Mucosa of stomach (tissue), 1 donor: ENCODE results near the gene SAMD14.

Experiments used
- H3K27me3 ChIP-seq: one replicate; pipeline ENCODE4 v1.7.0; 2013; ENCODE audit warnings: mild to moderate bottlenecking, low read length; ENCODE audit not compliant: control insufficient read depth, insufficient read depth
- H3K36me3 ChIP-seq: one replicate; pipeline ENCODE4 v1.7.0; 2013; ENCODE audit warnings: low read length; ENCODE audit not compliant: control insufficient read depth, insufficient read depth
- H3K4me1 ChIP-seq: one replicate; pipeline ENCODE4 v1.7.0; 2013; ENCODE audit warnings: mild to moderate bottlenecking, low read length; ENCODE audit not compliant: control insufficient read depth, insufficient read depth
- H3K4me3 ChIP-seq: one replicate; pipeline ENCODE4 v1.7.0; 2013; ENCODE audit warnings: low read length
- H3K9ac ChIP-seq: one replicate; pipeline ENCODE4 v1.7.0; 2013; ENCODE audit warnings: mild to moderate bottlenecking, low read length, moderate library complexity
- H3K9me3 ChIP-seq: one replicate; pipeline ENCODE4 v1.7.0; 2013; ENCODE audit warnings: mild to moderate bottlenecking, low read length, moderate library complexity; ENCODE audit not compliant: control insufficient read depth
- donor health status: Pancreatic carcinoma.

SAMD14 gene

GRCh38 chr17:50129728-50130558, at the start of gene SAMD14:
SAMD14 (minus strand) TSS chr17:50130160; CDS start chr17:50124959, 5,201 bp downstream.
- Histone ChIP-seq H3K27me3 (peaks cover 28% of the 10 kb centered on the region), H3K4me1 (peaks cover 22% of the 10 kb centered on the region), H3K4me3 (peak within 1 kb of the TSS; percentile 31), H3K36me3 (no peaks in the 10 kb centered on the region), H3K9me3 (no peaks in the 10 kb centered on the region), H3K9ac (peak within 1 kb of the TSS; percentile 28)

GRCh38 chr17:50177983-50178834, 48.2 kb upstream of the SAMD14 start:
- H3K27me3 ChIP-seq, result no peaks in the 10 kb centered on the region
- peak overlapping the region; percentile 27 for H3K9ac ChIP-seq
- peaks cover 32% of the 10 kb centered on the region for H3K4me1 ChIP-seq

GRCh38 chr17:50177476-50177875, 47.5 kb upstream of the SAMD14 start:
- H3K4me3 ChIP-seq, result no peak overlapping the region
- peaks cover 32% of the 10 kb centered on the region for H3K4me1 ChIP-seq
- no peaks in the 10 kb centered on the region for H3K27me3 ChIP-seq
- peak overlapping the region; percentile 27 for H3K9ac ChIP-seq
- no peaks in the 10 kb centered on the region for H3K36me3 ChIP-seq
- H3K9me3 ChIP-seq, result no peaks in the 10 kb centered on the region

More at GRCh38 chr17:50177983-50178834, 48.2 kb upstream of the SAMD14 start:
- Histone ChIP-seq H3K4me3 (no peak overlapping the region), H3K36me3 (no peaks in the 10 kb centered on the region), H3K9me3 (no peaks in the 10 kb centered on the region)

DNA sequence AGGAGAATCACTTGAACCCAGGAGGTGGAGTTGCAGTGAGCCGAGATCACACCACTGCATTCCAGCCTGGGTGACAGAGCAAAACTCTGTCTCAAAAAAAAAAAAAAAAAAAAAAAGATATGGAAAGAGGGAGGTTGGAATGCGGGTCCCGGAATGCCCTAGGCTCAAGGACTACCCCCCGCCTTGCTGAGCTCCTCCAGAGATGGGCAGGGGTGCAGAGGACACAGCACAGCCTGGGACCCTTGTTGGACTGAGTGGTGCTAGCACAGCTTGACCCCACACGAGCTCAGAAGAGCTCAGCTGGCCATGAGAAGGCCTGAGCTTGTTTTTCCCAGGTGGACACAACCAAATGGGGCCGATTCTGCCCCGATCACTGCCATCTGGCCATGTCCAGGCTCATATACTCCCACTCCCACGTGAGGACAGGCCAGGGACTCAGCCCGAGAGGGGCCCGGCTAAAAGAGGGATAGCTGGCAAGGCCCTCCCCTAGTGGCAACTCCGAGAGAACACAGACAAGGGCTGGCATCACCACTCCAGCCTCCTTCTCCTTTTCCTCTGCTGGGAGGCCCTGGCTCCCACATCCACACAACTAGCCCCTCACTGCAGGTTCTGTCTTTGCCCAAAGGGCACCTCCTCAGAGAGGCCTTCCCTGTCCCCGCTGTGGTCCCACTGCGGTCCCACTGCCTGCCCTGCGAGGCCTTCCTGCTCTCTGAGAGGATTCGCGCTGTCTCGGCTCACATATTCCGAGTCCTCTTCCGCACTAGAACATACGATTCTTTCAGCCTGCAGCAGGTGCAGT, 46.8 kb upstream of the SAMD14 start:
- Histone ChIP-seq H3K4me3 (no peak overlapping the region), H3K9me3 (no peaks in the 10 kb centered on the region), H3K4me1 (peaks cover 32% of the 10 kb centered on the region), H3K27me3 (no peaks in the 10 kb centered on the region), H3K9ac (no peak overlapping the region), H3K36me3 (no peaks in the 10 kb centered on the region)

- H3K4me1 ChIP-seq, result peaks cover 32% of the 10 kb centered on the region
- no peaks in the 10 kb centered on the region for H3K27me3 ChIP-seq
- H3K36me3 ChIP-seq, result no peaks in the 10 kb centered on the region
- no peaks in the 10 kb centered on the region for H3K9me3 ChIP-seq
- H3K9ac ChIP-seq, result no peak overlapping the region
- H3K4me3 ChIP-seq, result no peak overlapping the region
Observed at GRCh38 chr17:50175035-50175807, 45.3 kb upstream of the SAMD14 start.

GRCh38 chr17:50174444-50174843, 44.5 kb upstream of the SAMD14 start:
- Histone ChIP-seq H3K4me3 (no peak overlapping the region), H3K36me3 (no peaks in the 10 kb centered on the region), H3K9ac (no peak overlapping the region), H3K9me3 (no peaks in the 10 kb centered on the region), H3K4me1 (peaks cover 32% of the 10 kb centered on the region), H3K27me3 (no peaks in the 10 kb centered on the region)

DNA sequence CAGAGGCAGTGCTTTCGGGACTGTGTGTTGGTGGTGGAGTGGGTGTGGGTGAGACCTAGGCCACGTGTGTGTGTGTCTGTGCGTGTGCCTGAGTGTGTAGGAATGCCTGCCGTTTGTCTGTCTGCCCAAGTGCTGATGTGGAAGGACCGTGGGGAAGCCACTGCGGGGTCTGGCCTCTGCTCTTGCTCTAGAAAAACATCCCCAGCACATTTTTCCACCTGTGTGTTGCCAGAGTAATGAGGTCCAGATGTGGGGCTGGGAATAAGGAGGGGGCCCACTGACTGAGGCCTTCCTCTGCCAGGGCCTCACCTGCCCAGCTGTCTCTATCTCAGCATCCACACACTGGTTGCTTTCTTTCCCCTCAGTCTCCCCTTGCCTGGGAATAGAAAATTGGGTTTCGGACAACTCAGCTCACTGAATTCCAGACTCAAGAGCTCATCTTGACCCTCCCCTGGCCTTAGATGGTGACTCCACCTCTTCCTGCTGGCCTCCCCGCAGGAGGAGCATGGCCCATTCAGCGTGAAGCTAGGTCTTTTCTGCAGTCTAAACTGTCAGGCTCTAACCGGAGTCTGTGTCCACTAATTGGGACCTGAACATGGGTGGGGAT, 43.5 kb upstream of the SAMD14 start:
- peaks cover 28% of the 10 kb centered on the region for H3K4me1 ChIP-seq

DNA sequence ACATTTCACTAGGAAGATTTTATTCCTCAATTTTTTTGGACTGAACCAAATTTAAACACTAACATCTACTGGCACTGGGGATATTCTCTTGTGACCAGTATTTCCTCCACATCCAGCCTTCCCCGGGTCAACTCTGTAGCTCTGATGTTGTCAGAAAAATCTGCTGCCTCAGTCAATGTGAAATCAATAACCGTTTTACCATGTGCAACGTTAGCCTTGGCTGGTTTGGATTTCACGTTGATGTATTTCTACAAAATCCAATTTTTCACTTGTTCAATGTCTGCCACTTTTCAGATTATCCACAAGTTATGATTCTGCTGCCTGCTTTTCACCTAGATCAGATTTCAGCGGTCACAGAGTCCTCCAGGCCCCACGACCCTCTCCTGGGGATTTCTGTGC, 43.0 kb upstream of the SAMD14 start:
- Histone ChIP-seq H3K4me1 (peaks cover 22% of the 10 kb centered on the region), H3K27me3 (no peaks in the 10 kb centered on the region), H3K36me3 (no peaks in the 10 kb centered on the region), H3K9ac (no peak overlapping the region), H3K9me3 (no peaks in the 10 kb centered on the region), H3K4me3 (no peak overlapping the region)

More for the DNA sequence above, 43.5 kb upstream of the SAMD14 start:
- H3K9ac ChIP-seq, result no peak overlapping the region
- H3K9me3 ChIP-seq, result no peaks in the 10 kb centered on the region
- no peak overlapping the region for H3K4me3 ChIP-seq
- H3K27me3 ChIP-seq, result no peaks in the 10 kb centered on the region
- H3K36me3 ChIP-seq, result no peaks in the 10 kb centered on the region

- Histone ChIP-seq H3K27me3 (no peaks in the 10 kb centered on the region), H3K4me1 (peaks cover 16% of the 10 kb centered on the region), H3K36me3 (no peaks in the 10 kb centered on the region), H3K4me3 (no peak overlapping the region), H3K9me3 (no peaks in the 10 kb centered on the region), H3K9ac (no peak overlapping the region)
Observed at GRCh38 chr17:50172130-50172529, 42.2 kb upstream of the SAMD14 start.

GRCh38 chr17:50171371-50172071, 41.6 kb upstream of the SAMD14 start:
- H3K9ac ChIP-seq, result no peak overlapping the region

More at GRCh38 chr17:50171371-50172071, 41.6 kb upstream of the SAMD14 start:
- Histone ChIP-seq H3K4me1 (peaks cover 11% of the 10 kb centered on the region), H3K36me3 (no peaks in the 10 kb centered on the region), H3K9me3 (no peaks in the 10 kb centered on the region), H3K4me3 (no peak overlapping the region), H3K27me3 (no peaks in the 10 kb centered on the region)
